Stimulated activated memory B cell treated with anti-CD40 and anti-IgM and Interleukin-4, amounts not matched to agents 10 μg/mL and 1 μg/mL and 100 μg/mL, for 72 hours (primary cell): ENCODE measurements around the gene SRM.
"Not testable (repeated sequence)": the region's sequence is repeated elsewhere in the genome, so short reads cannot be mapped to it uniquely, and the experiment has no call there.

Experiments used
- ATAC-seq: fragments of 150-1000 bp; cut with Tn5 transposase; 2 replicates; pipeline ENCODE4 v1.10.0; 2021
- H3K27ac Mint-ChIP-seq: one replicate; pipeline ENCODE4 v1.8.0; 2022; ENCODE audit warnings: mild to moderate bottlenecking, mixed read lengths
- H3K27me3 Mint-ChIP-seq: one replicate; pipeline ENCODE4 v1.8.0; 2022; ENCODE audit warnings: mixed read lengths
- H3K36me3 Mint-ChIP-seq: one replicate; pipeline ENCODE4 v1.8.0; 2022; ENCODE audit warnings: mixed read lengths
- H3K4me1 Mint-ChIP-seq: one replicate; pipeline ENCODE4 v1.8.0; 2022; ENCODE audit warnings: mixed read lengths
- H3K4me3 Mint-ChIP-seq: one replicate; pipeline ENCODE4 v1.8.0; 2022; ENCODE audit warnings: mild to moderate bottlenecking, moderate library complexity, mixed read lengths
- H3K9me3 Mint-ChIP-seq: one replicate; pipeline ENCODE4 v1.8.0; 2022; ENCODE audit warnings: mixed read lengths

SRM gene

GRCh38 chr1:11042995-11043874 lies 16.6 kb downstream of the SRM start:
- Mint-ChIP-seq H3K27me3 (no peaks in the 10 kb centered on the region), H3K27ac (no peak overlapping the region), H3K4me1 (no peaks in the 10 kb centered on the region), H3K4me3 (no peak overlapping the region), H3K36me3 (no peaks in the 10 kb centered on the region), H3K9me3 (no peaks in the 10 kb centered on the region)
- no peak for ATAC-seq

GRCh38 chr1:11042065-11042464 lies 17.8 kb downstream of the SRM start:
- H3K27ac Mint-ChIP-seq, result no peak overlapping the region
- no peaks in the 10 kb centered on the region for H3K36me3 Mint-ChIP-seq
- ATAC-seq, result no peak
- H3K27me3 Mint-ChIP-seq, result no peaks in the 10 kb centered on the region
- H3K9me3 Mint-ChIP-seq, result no peaks in the 10 kb centered on the region
- no peaks in the 10 kb centered on the region for H3K4me1 Mint-ChIP-seq
- H3K4me3 Mint-ChIP-seq, result no peak overlapping the region

- Mint-ChIP-seq H3K4me3 (no peak overlapping the region), H3K4me1 (no peaks in the 10 kb centered on the region), H3K27me3 (no peaks in the 10 kb centered on the region), H3K27ac (no peak overlapping the region), H3K36me3 (no peaks in the 10 kb centered on the region), H3K9me3 (no peaks in the 10 kb centered on the region)
- ATAC-seq, result no peak
Observed at GRCh38 chr1:11041048-11041447, 18.8 kb downstream of the SRM start.

GRCh38 chr1:11040105-11040429 lies 19.8 kb downstream of the SRM start:
- ATAC-seq, H3K27ac Mint-ChIP-seq: not testable (repeated sequence)

GRCh38 chr1:11039351-11040104 lies 20.3 kb downstream of the SRM start:
- Mint-ChIP-seq H3K36me3 (no peaks in the 10 kb centered on the region), H3K4me3 (no peak overlapping the region), H3K27me3 (no peaks in the 10 kb centered on the region), H3K4me1 (no peaks in the 10 kb centered on the region), H3K27ac (no peak overlapping the region), H3K9me3 (no peaks in the 10 kb centered on the region)
- no peak for ATAC-seq

More at GRCh38 chr1:11040105-11040429, 19.8 kb downstream of the SRM start:
- H3K36me3 Mint-ChIP-seq, H3K4me3 Mint-ChIP-seq, H3K27me3 Mint-ChIP-seq, H3K4me1 Mint-ChIP-seq, H3K9me3 Mint-ChIP-seq: not testable (repeated sequence)

GRCh38 chr1:11037740-11038182 lies 22.1 kb downstream of the SRM start:
- no peaks in the 10 kb centered on the region for H3K36me3 Mint-ChIP-seq
- no peaks in the 10 kb centered on the region for H3K27me3 Mint-ChIP-seq
- H3K27ac Mint-ChIP-seq, result no peak overlapping the region

GRCh38 chr1:11037019-11037739 lies 22.6 kb downstream of the SRM start:
- not testable (repeated sequence) for H3K4me3 Mint-ChIP-seq, ATAC-seq, H3K4me1 Mint-ChIP-seq, H3K27ac Mint-ChIP-seq, H3K27me3 Mint-ChIP-seq, H3K36me3 Mint-ChIP-seq, H3K9me3 Mint-ChIP-seq

More at GRCh38 chr1:11037740-11038182, 22.1 kb downstream of the SRM start:
- no peaks in the 10 kb centered on the region for H3K9me3 Mint-ChIP-seq
- peak; percentile 91 for ATAC-seq
- no peak overlapping the region for H3K4me3 Mint-ChIP-seq
- H3K4me1 Mint-ChIP-seq, result no peaks in the 10 kb centered on the region

GRCh38 chr1:11031624-11032262 lies 28.1 kb downstream of the SRM start:
- no peaks in the 10 kb centered on the region for H3K27me3 Mint-ChIP-seq
- no peaks in the 10 kb centered on the region for H3K4me1 Mint-ChIP-seq
- H3K4me3 Mint-ChIP-seq, result no peak overlapping the region
- no peaks in the 10 kb centered on the region for H3K9me3 Mint-ChIP-seq
- no peak overlapping the region for H3K27ac Mint-ChIP-seq
- H3K36me3 Mint-ChIP-seq, result peaks cover 17% of the 10 kb centered on the region
- ATAC-seq, result no peak

GRCh38 chr1:11030865-11031264 lies 29.0 kb downstream of the SRM start:
- no peak overlapping the region for H3K4me3 Mint-ChIP-seq
- no peaks in the 10 kb centered on the region for H3K9me3 Mint-ChIP-seq
- H3K36me3 Mint-ChIP-seq, result peaks cover 18% of the 10 kb centered on the region
- H3K4me1 Mint-ChIP-seq, result no peaks in the 10 kb centered on the region
- no peak for ATAC-seq
- H3K27me3 Mint-ChIP-seq, result no peaks in the 10 kb centered on the region
- H3K27ac Mint-ChIP-seq, result no peak overlapping the region

GRCh38 chr1:11028018-11028417 lies 31.8 kb downstream of the SRM start:
- no peaks in the 10 kb centered on the region for H3K27me3 Mint-ChIP-seq
- no peak for ATAC-seq
- H3K4me1 Mint-ChIP-seq, result peaks cover 7% of the 10 kb centered on the region
- no peak overlapping the region for H3K27ac Mint-ChIP-seq
- H3K9me3 Mint-ChIP-seq, result no peaks in the 10 kb centered on the region
- peaks cover 38% of the 10 kb centered on the region for H3K36me3 Mint-ChIP-seq
- H3K4me3 Mint-ChIP-seq, result no peak overlapping the region

GRCh38 chr1:11027316-11027715 lies 32.5 kb downstream of the SRM start:
- no peak overlapping the region for H3K27ac Mint-ChIP-seq

GRCh38 chr1:11026903-11027302 lies 32.9 kb downstream of the SRM start:
- H3K36me3 Mint-ChIP-seq, result peaks cover 49% of the 10 kb centered on the region

More at GRCh38 chr1:11027316-11027715, 32.5 kb downstream of the SRM start:
- ATAC-seq, result no peak
- Mint-ChIP-seq H3K4me1 (peaks cover 10% of the 10 kb centered on the region), H3K36me3 (peaks cover 45% of the 10 kb centered on the region), H3K27me3 (no peaks in the 10 kb centered on the region), H3K9me3 (no peaks in the 10 kb centered on the region), H3K4me3 (no peak overlapping the region)

GRCh38 chr1:11026052-11026451 lies 33.8 kb downstream of the SRM start:
- Mint-ChIP-seq H3K4me1 (peaks cover 17% of the 10 kb centered on the region), H3K36me3 (peaks cover 56% of the 10 kb centered on the region), H3K27me3 (no peaks in the 10 kb centered on the region), H3K4me3 (no peak overlapping the region), H3K9me3 (no peaks in the 10 kb centered on the region), H3K27ac (no peak overlapping the region)
- ATAC-seq, result no peak

More at GRCh38 chr1:11026903-11027302, 32.9 kb downstream of the SRM start:
- H3K4me3 Mint-ChIP-seq, result no peak overlapping the region
- no peak for ATAC-seq
- no peak overlapping the region for H3K27ac Mint-ChIP-seq
- H3K27me3 Mint-ChIP-seq, result no peaks in the 10 kb centered on the region
- peaks cover 14% of the 10 kb centered on the region for H3K4me1 Mint-ChIP-seq
- H3K9me3 Mint-ChIP-seq, result no peaks in the 10 kb centered on the region

- H3K36me3 Mint-ChIP-seq, result peaks cover 56% of the 10 kb centered on the region
- peaks cover 17% of the 10 kb centered on the region for H3K4me1 Mint-ChIP-seq
- H3K9me3 Mint-ChIP-seq, result no peaks in the 10 kb centered on the region
- no peak overlapping the region for H3K27ac Mint-ChIP-seq
- ATAC-seq, result no peak
- H3K4me3 Mint-ChIP-seq, result no peak overlapping the region
- H3K27me3 Mint-ChIP-seq, result no peaks in the 10 kb centered on the region
Observed at GRCh38 chr1:11025618-11026017, 34.2 kb downstream of the SRM start.

GRCh38 chr1:11024874-11025203 lies 35.0 kb downstream of the SRM start:
- no peaks in the 10 kb centered on the region for H3K27me3 Mint-ChIP-seq
- H3K36me3 Mint-ChIP-seq, result peaks cover 50% of the 10 kb centered on the region
- H3K4me1 Mint-ChIP-seq, result peaks cover 17% of the 10 kb centered on the region
- H3K27ac Mint-ChIP-seq, result no peak overlapping the region
- no peak for ATAC-seq
- no peaks in the 10 kb centered on the region for H3K9me3 Mint-ChIP-seq
- H3K4me3 Mint-ChIP-seq, result no peak overlapping the region
